Tibial nerve (tissue), 4 donors: Measurements from ENCODE around the gene ZNF267. TPM values are rescaled to one million over a fixed set of nuclear protein-coding genes. Genes with fewer than 3 reads are reported as not detected.
"Not testable (repeated sequence)": the region's sequence is repeated elsewhere in the genome, so short reads cannot be mapped to it uniquely, and the experiment has no call there.

Source experiments
- DNase-seq, 2 donors: peaks; one replicate each; pipeline ENCODE4 v3.0.0-alpha.2; 2019; ENCODE audit warnings: low spot score in 2 of 2
- H3K27ac ChIP-seq, 4 donors: fragments of 200-600 bp; sonication (generic) in 3 of 4; one replicate each; pipeline ENCODE4 v1.5.1; 2017 to 2019; ENCODE audit warnings: mild to moderate bottlenecking in 1 of 4
- H3K27me3 ChIP-seq, 2 donors: fragments of 200-600 bp; sonication (generic) in 1 of 2; one replicate each; pipeline versions ENCODE4 v1.5.1 to v1.6.0; 2017 to 2019
- H3K36me3 ChIP-seq, 3 donors: fragments of 200-600 bp; sonication (generic); one replicate each; pipeline ENCODE4 v1.5.1; 2018 to 2019
- H3K4me1 ChIP-seq, 4 donors: fragments of 200-600 bp; sonication (generic) in 3 of 4; one replicate each; pipeline ENCODE4 v1.5.1; 2017 to 2019
- H3K4me3 ChIP-seq, 4 donors: fragments of 200-600 bp; sonication (generic) in 3 of 4; one replicate each; pipeline ENCODE4 v1.5.1; 2017 to 2019; ENCODE audit warnings: mild to moderate bottlenecking in 1 of 4, moderate library complexity in 1 of 4
- H3K9me3 ChIP-seq, 4 donors: fragments of 200-600 bp; sonication (generic) in 3 of 4; one replicate each; pipeline ENCODE4 v1.5.1; 2017 to 2019
- CTCF ChIP-seq, 5 experiments: fragments of 200-600 bp in 3 of 5; fragments of 450-650 bp in 2 of 5; sonication (generic) in 3 of 5; IDR thresholded peaks; one replicate each; pipeline ENCODE4 v1.5.1; 2016 to 2019; ENCODE audit warnings: antibody characterized with exemption in 5 of 5, mild to moderate bottlenecking in 3 of 5, moderate library complexity in 2 of 5
- EP300 ChIP-seq, 2 donors: sonication (generic); formaldehyde crosslinking; IDR thresholded peaks; one replicate each; pipeline ENCODE4 v1.6.1; 2017; ENCODE audit warnings: antibody characterized with exemption in 2 of 2, mild to moderate bottlenecking in 1 of 2
- POLR2A ChIP-seq, 2 donors: fragments of 450-650 bp; IDR thresholded peaks; one replicate each; pipeline ENCODE4 v1.6.1; 2017; ENCODE audit warnings: antibody characterized with exemption in 2 of 2, mild to moderate bottlenecking in 2 of 2, moderate library complexity in 2 of 2
- WGBS, 2 donors: methylation state at CpG; one replicate each; pipeline ENCODE4 v1.1.5; 2018; 5-methylcytosine and 5-hydroxymethylcytosine counted together
- total RNA-seq, 4 donors: library from RNA; depleted of rRNA; stranded (reverse); fragments of >200 nt; gene quantifications; one replicate each; pipeline ENCODE4 v1.1.0, GENCODE V29; 2016

Gene ZNF267
- total RNA-seq, 4 donors from 2014 or later = 8.1 to 13.8 (median 10.5) TPM

GRCh38 chr16:31893824-31894223 is 20.2 kb downstream of the ZNF267 start:
- no peak overlapping the region for H3K27ac ChIP-seq

DNA sequence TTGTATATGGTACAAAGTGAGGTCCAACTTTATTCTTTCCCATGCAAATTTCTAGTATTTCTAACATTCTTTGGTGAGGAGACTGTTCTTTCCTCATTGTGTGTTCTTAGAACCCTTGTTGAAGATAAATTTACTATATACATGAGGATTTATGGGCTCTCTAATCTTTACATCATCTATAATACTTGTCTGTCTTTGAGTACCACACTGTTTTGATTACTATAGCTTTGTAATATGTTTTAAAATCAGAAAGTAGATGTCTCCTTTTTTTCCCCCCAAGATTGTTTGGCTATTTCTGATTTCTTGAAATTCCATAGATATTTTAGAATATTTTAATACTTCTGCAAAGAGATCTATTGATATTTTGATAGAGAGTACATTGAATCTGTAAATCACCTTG is 23.7 kb downstream of the ZNF267 start:
- Histone ChIP-seq H3K27ac (no peak overlapping the region), H3K36me3 (peaks cover 0 to 86% (median 6%) of the 10 kb centered on the region in 3 donors), H3K9me3 (peaks cover 0 to 47% (median 8%) of the 10 kb centered on the region in 4 donors), H3K4me1 (no peaks in the 10 kb centered on the region), H3K4me3 (no peak overlapping the region), H3K27me3 (no peaks in the 10 kb centered on the region)
- no peak for TF ChIP-seq EP300 (IDR thresholded peaks at IDR 0.05)
- TF ChIP-seq CTCF (IDR thresholded peaks at IDR 0.05) = no peak
- TF ChIP-seq POLR2A (IDR thresholded peaks at IDR 0.05) = no peak
- no peak for DNase-seq

More at GRCh38 chr16:31893824-31894223, 20.2 kb downstream of the ZNF267 start:
- H3K9me3 ChIP-seq = peaks cover 0 to 28% (median 11%) of the 10 kb centered on the region in 4 donors
- peaks cover 0 to 8% (median 0%) of the 10 kb centered on the region in 4 donors for H3K4me1 ChIP-seq
- DNase-seq = no peak
- H3K4me3 ChIP-seq = no peak overlapping the region
- H3K27me3 ChIP-seq = no peaks in the 10 kb centered on the region
- TF ChIP-seq POLR2A (IDR thresholded peaks at IDR 0.05) = no peak
- no peak for TF ChIP-seq CTCF (IDR thresholded peaks at IDR 0.05)
- no peak for TF ChIP-seq EP300 (IDR thresholded peaks at IDR 0.05)
- 85 to 88% methylated on average over 1 of the region's 1 CpG for WGBS, 2 donors
- peaks cover 0 to 96% (median 13%) of the 10 kb centered on the region in 3 donors for H3K36me3 ChIP-seq

GRCh38 chr16:31899505-31899904 is 25.9 kb downstream of the ZNF267 start:
- no peaks in the 10 kb centered on the region for H3K27me3 ChIP-seq
- H3K27ac ChIP-seq = no peak overlapping the region
- H3K9me3 ChIP-seq = peaks cover 0 to 64% (median 8%) of the 10 kb centered on the region in 4 donors
- no peak for DNase-seq
- no peak overlapping the region for H3K4me3 ChIP-seq
- TF ChIP-seq EP300 (IDR thresholded peaks at IDR 0.05) = no peak
- TF ChIP-seq CTCF (IDR thresholded peaks at IDR 0.05) = no peak
- no peak for TF ChIP-seq POLR2A (IDR thresholded peaks at IDR 0.05)
- 86 to 87% methylated on average over 2 of the region's 2 CpGs for WGBS, 2 donors
- no peaks in the 10 kb centered on the region for H3K4me1 ChIP-seq
- H3K36me3 ChIP-seq = peaks cover 0 to 68% (median 0%) of the 10 kb centered on the region in 3 donors

DNA sequence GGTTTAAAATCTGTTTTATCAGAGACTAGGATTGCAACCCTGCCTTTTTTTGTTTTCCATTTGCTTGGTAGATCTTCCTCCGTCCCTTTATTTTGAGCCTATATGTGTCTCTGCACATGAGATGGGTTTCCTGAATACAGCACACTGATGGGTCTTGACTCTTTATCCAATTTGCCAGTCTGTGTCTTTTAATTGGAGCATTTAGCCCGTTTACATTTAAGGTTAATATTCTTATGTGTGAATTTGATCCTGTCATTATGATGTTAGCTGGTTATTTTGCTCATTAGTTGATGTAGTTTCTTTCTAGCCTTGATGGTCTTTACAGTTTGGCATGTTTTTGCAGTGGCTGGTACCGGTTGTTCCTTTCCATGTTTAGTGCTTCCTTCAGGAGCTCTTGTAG is 31.0 kb downstream of the ZNF267 start:
- not testable (repeated sequence) for H3K4me3 ChIP-seq, H3K27me3 ChIP-seq, DNase-seq, H3K27ac ChIP-seq, H3K4me1 ChIP-seq
- Histone ChIP-seq H3K36me3 (peaks cover 0 to 62% (median 8%) of the 10 kb centered on the region in 3 donors), H3K9me3 (peaks cover 0 to 80% (median 24%) of the 10 kb centered on the region in 4 donors)
- WGBS, 2 donors = 95 to 97% methylated on average over 3 of the region's 3 CpGs

DNA sequence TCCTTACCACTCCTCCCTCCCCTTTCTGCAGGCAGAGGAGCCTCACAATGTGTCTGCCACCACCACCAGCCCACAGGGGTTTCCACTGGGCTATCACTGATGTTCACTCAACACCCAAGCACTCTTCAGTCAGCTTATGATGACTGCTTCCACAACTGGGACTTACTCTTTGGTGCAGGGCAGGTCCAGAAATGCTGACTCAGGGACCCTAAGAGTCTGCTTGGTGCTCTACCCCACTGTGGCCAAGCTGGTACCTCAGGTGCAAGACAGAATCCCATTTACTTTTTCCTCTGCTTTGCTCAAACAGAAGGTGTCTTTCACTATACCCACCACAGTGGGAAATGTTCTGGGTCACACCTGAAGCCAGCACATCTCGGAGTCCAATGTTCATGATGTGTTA is 40.1 kb downstream of the ZNF267 start:
- no peaks in the 10 kb centered on the region for H3K4me1 ChIP-seq
- no peak for DNase-seq
- TF ChIP-seq POLR2A (IDR thresholded peaks at IDR 0.05) (no peak), CTCF (IDR thresholded peaks at IDR 0.05) (no peak), EP300 (IDR thresholded peaks at IDR 0.05) (no peak)
- peaks cover 0 to 96% (median 35%) of the 10 kb centered on the region in 3 donors for H3K36me3 ChIP-seq
- no peak overlapping the region for H3K4me3 ChIP-seq
- no peak overlapping the region for H3K27ac ChIP-seq
- no peaks in the 10 kb centered on the region for H3K27me3 ChIP-seq
- H3K9me3 ChIP-seq = peaks cover 4 to 100% (median 60%) of the 10 kb centered on the region in 4 donors
- 92 to 100% methylated on average over 1 of the region's 1 CpG for WGBS, 2 donors

DNA sequence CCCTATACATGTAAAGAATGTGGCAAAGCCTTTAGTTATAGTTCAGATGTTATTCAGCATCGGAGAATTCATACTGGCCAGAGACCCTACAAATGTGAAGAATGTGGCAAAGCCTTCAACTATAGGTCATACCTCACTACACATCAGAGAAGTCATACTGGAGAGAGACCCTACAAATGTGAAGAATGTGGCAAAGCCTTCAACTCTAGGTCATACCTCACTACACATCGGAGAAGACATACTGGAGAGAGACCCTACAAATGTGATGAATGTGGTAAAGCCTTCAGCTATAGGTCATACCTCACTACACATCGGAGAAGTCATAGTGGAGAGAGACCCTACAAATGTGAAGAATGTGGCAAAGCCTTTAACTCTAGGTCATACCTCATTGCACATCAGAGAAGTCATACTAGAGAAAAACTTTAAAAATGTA is 42.5 kb downstream of the ZNF267 start:
- no peak for DNase-seq
- peaks cover 0 to 95% (median 35%) of the 10 kb centered on the region in 3 donors for H3K36me3 ChIP-seq
- no peaks in the 10 kb centered on the region for H3K4me1 ChIP-seq
- WGBS, 2 donors = 91 to 93% methylated on average over 3 of the region's 3 CpGs
- no peak overlapping the region for H3K27ac ChIP-seq
- H3K9me3 ChIP-seq = peaks cover 4 to 100% (median 63%) of the 10 kb centered on the region in 4 donors
- TF ChIP-seq POLR2A (IDR thresholded peaks at IDR 0.05) (no peak), CTCF (IDR thresholded peaks at IDR 0.05) (no peak), EP300 (IDR thresholded peaks at IDR 0.05) (no peak)
- no peaks in the 10 kb centered on the region for H3K27me3 ChIP-seq
- H3K4me3 ChIP-seq = no peak overlapping the region
